H1 (cell line): ENCODE data around the gene SLC25A21. TPM values are rescaled to one million over a fixed set of nuclear protein-coding genes. Genes with fewer than 3 reads are reported as not detected.
A peak's percentile ranks its signal among the peaks of the same experiment; 100 is the strongest.

Experiments used
- CTCF ChIA-PET: fragments of 300-600 bp; sonication (Branson Sonifier 250); formaldehyde crosslinking; loops from one replicate; lab custom pipeline; 2021; ENCODE audit not compliant: partially characterized antibody; lab: Charles Lee
- POLR2A ChIA-PET: fragments of 300-600 bp; sonication (Branson Sonifier 250); formaldehyde crosslinking; loops from one replicate; lab custom pipeline; 2021; ENCODE audit warnings: inconsistent platforms; ENCODE audit not compliant: partially characterized antibody; lab: Charles Lee
- DNase-seq, 2 experiments: peaks; one replicate each; pipeline versions ENCODE4 v3.0.0 to v3.0.0-alpha.2; 2010 to 2022; ENCODE audit warnings: low spot score in 2 of 2, low read depth in 1 of 2, mixed read lengths in 1 of 2
- FAIRE-seq: peaks from 2 replicates; lab custom pipeline; 2011; peaks lifted over from hg19 to GRCh38; lab: Jason Lieb, UNC
- H2AFZ ChIP-seq: 2 replicates; pipeline ENCODE4 v1.8.1; 2012; ENCODE audit warnings: low read length, inconsistent platforms
- H2AK5ac ChIP-seq: 2 replicates; pipeline ENCODE4 v1.6.1; 2013; ENCODE audit warnings: low read depth, low read length
- H2BK120ac ChIP-seq: replicated peaks from 2 replicates; pipeline ENCODE3; 2013; ENCODE audit warnings: low read depth, low read length, inconsistent platforms
- H2BK12ac ChIP-seq: 2 replicates; pipeline ENCODE4 v1.6.1; 2013; ENCODE audit warnings: low read depth, low read length
- H2BK15ac ChIP-seq: 2 replicates; pipeline ENCODE4 v1.6.1; 2013; ENCODE audit warnings: low read length
- H2BK20ac ChIP-seq: 2 replicates; pipeline ENCODE4 v1.6.1; 2013; ENCODE audit warnings: low read length
- H2BK5ac ChIP-seq: 2 replicates; pipeline ENCODE4 v1.6.1; 2013; ENCODE audit warnings: low read depth, low read length
- H3K14ac ChIP-seq: 2 replicates; pipeline ENCODE4 v1.6.1; 2013; ENCODE audit warnings: inconsistent platforms; ENCODE audit not compliant: insufficient read length
- H3K18ac ChIP-seq: 2 replicates; pipeline ENCODE4 v1.6.1; 2013; ENCODE audit warnings: low read length; ENCODE audit errors: extremely low read depth
- H3K23ac ChIP-seq: 2 replicates; pipeline ENCODE4 v1.6.1; 2013; ENCODE audit warnings: inconsistent platforms; ENCODE audit not compliant: insufficient read length
- H3K23me2 ChIP-seq: 2 replicates; pipeline ENCODE4 v1.6.1; 2013; ENCODE audit warnings: low read depth, low read length
- H3K27ac ChIP-seq: 2 replicates; pipeline ENCODE4 v1.6.1; 2011; ENCODE audit warnings: low read depth, low read length, inconsistent platforms
- H3K27me3 ChIP-seq, 4 experiments: replicated peaks in 1 of 4; 1 replicate in 1 of 4; 2 replicates in 3 of 4; pipeline versions ENCODE4 v1.6.1 to v1.8.1; 2011 to 2013; ENCODE audit warnings: low read length in 3 of 4, mild to moderate bottlenecking in 3 of 4, inconsistent platforms in 2 of 4, mixed read lengths in 2 of 4, moderate library complexity in 1 of 4; ENCODE audit not compliant: control insufficient read depth in 3 of 4, insufficient read depth in 3 of 4; ENCODE audit errors: extremely low read depth in 1 of 4
- H3K36me3 ChIP-seq, 4 experiments: 2 replicates each; pipeline versions ENCODE4 v1.6.1 to v1.8.1; 2011 to 2013; ENCODE audit warnings: mild to moderate bottlenecking in 4 of 4, low read length in 3 of 4, moderate library complexity in 2 of 4, control low read depth in 1 of 4, inconsistent platforms in 1 of 4; ENCODE audit not compliant: insufficient read depth in 4 of 4, control insufficient read depth in 2 of 4
- H3K4ac ChIP-seq: replicated peaks from 2 replicates; pipeline ENCODE3; 2013; ENCODE audit warnings: low read length, low read depth, mixed read lengths, inconsistent platforms; ENCODE audit not compliant: insufficient read length
- H3K4me1 ChIP-seq, 4 experiments: replicated peaks in 1 of 4; 1 replicate in 1 of 4; 2 replicates in 3 of 4; pipeline versions ENCODE4 v1.6.1 to v1.8.1; 2011 to 2013; ENCODE audit warnings: low read length in 3 of 4, inconsistent platforms in 2 of 4, mixed read lengths in 1 of 4; ENCODE audit not compliant: insufficient read depth in 4 of 4, control insufficient read depth in 3 of 4
- H3K4me2 ChIP-seq, 2 experiments: 2 replicates each; pipeline versions ENCODE4 v1.6.1 to v1.8.1; 2011 to 2013; ENCODE audit warnings: low read depth in 2 of 2, low read length in 2 of 2, control low read depth in 1 of 2, inconsistent platforms in 1 of 2, mild to moderate bottlenecking in 1 of 2; ENCODE audit not compliant: insufficient read depth in 1 of 2
- H3K4me3 ChIP-seq, 4 experiments: fragments of 200-600, 300-600 bp in 1 of 4; sonication (generic), shearing (Covaris generic), sonication (Bioruptor Twin) in 1 of 4; 2 replicates each; pipeline versions ENCODE4 v1.5.1 to v1.8.1; 2011 to 2016; ENCODE audit warnings: low read length in 4 of 4, low read depth in 3 of 4, control low read depth in 2 of 4, inconsistent platforms in 2 of 4, mild to moderate bottlenecking in 2 of 4, mixed read lengths in 1 of 4, moderate library complexity in 1 of 4; ENCODE audit not compliant: insufficient read depth in 2 of 4; ENCODE audit errors: extremely low read depth in 1 of 4
- H3K56ac ChIP-seq: replicated peaks from 2 replicates; pipeline ENCODE3; 2013; ENCODE audit warnings: low read depth, mild to moderate bottlenecking, mixed read lengths, low read length, inconsistent platforms; ENCODE audit not compliant: insufficient read length
- H3K79me1 ChIP-seq: 2 replicates; pipeline ENCODE4 v1.6.1; 2013; ENCODE audit warnings: low read depth, low read length, control low read depth
- H3K79me2 ChIP-seq, 2 experiments: 2 replicates each; pipeline versions ENCODE4 v1.6.1 to v1.8.1; 2012 to 2013; ENCODE audit warnings: low read length in 2 of 2, mild to moderate bottlenecking in 2 of 2, inconsistent platforms in 1 of 2; ENCODE audit not compliant: insufficient read depth in 2 of 2, control insufficient read depth in 1 of 2
- H3K9ac ChIP-seq, 4 experiments: replicated peaks in 1 of 4; 1 replicate in 1 of 4; 2 replicates in 3 of 4; pipeline versions ENCODE4 v1.6.1 to v1.8.1; 2011 to 2013; ENCODE audit warnings: low read depth in 3 of 4, low read length in 3 of 4, control low read depth in 2 of 4, mild to moderate bottlenecking in 2 of 4, moderate library complexity in 2 of 4, inconsistent platforms in 1 of 4; ENCODE audit errors: extremely low read depth in 1 of 4
- H3K9me3 ChIP-seq, 2 experiments: 2 replicates each; pipeline versions ENCODE4 v1.6.1 to v1.8.1; 2012 to 2013; ENCODE audit warnings: mild to moderate bottlenecking in 2 of 2, moderate library complexity in 2 of 2, control low read depth in 1 of 2, inconsistent platforms in 1 of 2, low read depth in 1 of 2, low read length in 1 of 2, mixed read lengths in 1 of 2; ENCODE audit not compliant: insufficient read depth in 2 of 2
- H4K20me1 ChIP-seq, 2 experiments: replicated peaks in 1 of 2; 2 replicates each; pipeline versions ENCODE3 to v1.8.1; 2011 to 2013; ENCODE audit warnings: inconsistent platforms in 2 of 2, low read length in 2 of 2, mild to moderate bottlenecking in 1 of 2; ENCODE audit not compliant: insufficient read depth in 2 of 2, control insufficient read depth in 1 of 2
- H4K5ac ChIP-seq: 2 replicates; pipeline ENCODE4 v1.6.1; 2013; ENCODE audit warnings: low read length, low read depth, mixed read lengths, inconsistent platforms; ENCODE audit not compliant: insufficient read length
- H4K8ac ChIP-seq: 2 replicates; pipeline ENCODE4 v1.8.0; 2013; ENCODE audit warnings: mild to moderate bottlenecking, moderate library complexity, low read length, inconsistent platforms; ENCODE audit not compliant: insufficient read depth; ENCODE audit errors: extremely low read depth
- H4K91ac ChIP-seq: replicated peaks from 2 replicates; pipeline ENCODE3; 2013; ENCODE audit warnings: low read length, mixed read lengths, inconsistent platforms; ENCODE audit not compliant: insufficient read length
- ATF3 ChIP-seq: IDR thresholded peaks from 2 replicates; pipeline ENCODE4 v1.6.1; 2011; ENCODE audit warnings: low read depth, mild to moderate bottlenecking, low read length; ENCODE audit not compliant: insufficient read depth
- EGR1 ChIP-seq: IDR thresholded peaks from 2 replicates; pipeline ENCODE4 v1.6.1; 2011; ENCODE audit warnings: low read depth, low read length, borderline replicate concordance
- SIRT6 ChIP-seq: IDR thresholded peaks from one replicate; pipeline ENCODE4 v1.7.1; 2012; ENCODE audit warnings: low read length, inconsistent platforms
- TAF7 ChIP-seq: optimal IDR thresholded peaks from 2 replicates; pipeline ENCODE3; 2011; ENCODE audit warnings: low read depth, mild to moderate bottlenecking, inconsistent platforms, low read length, moderate library complexity, borderline replicate concordance
- TEAD4 ChIP-seq: IDR thresholded peaks from 2 replicates; pipeline ENCODE4 v1.6.1; 2012; ENCODE audit warnings: low read depth, low read length, inconsistent platforms, mixed read lengths
- WGBS, 2 experiments: shearing (Covaris generic) in 1 of 2; methylation state at CpG; one replicate each; pipeline versions ENCODE4 v1.1.6 to v1.1.7; 2013 to 2015; ENCODE audit warnings: low lambda C conversion rate in 2 of 2, mixed read lengths in 2 of 2, inconsistent platforms in 1 of 2, low coverage in 1 of 2, missing lambda C conversion rate in 1 of 2; ENCODE audit not compliant: insufficient replicate concordance in 2 of 2, insufficient coverage in 1 of 2, insufficient read length in 1 of 2; ENCODE audit errors: extremely low coverage in 1 of 2, missing lambda C conversion rate in 1 of 2; 5-methylcytosine and 5-hydroxymethylcytosine counted together
- polyA plus RNA-seq, 7 experiments: library from polyadenylated mRNA; depleted of rRNA in 3 of 7; stranded (reverse) in 5 of 7; unstranded in 2 of 7; fragments of >200 nt in 5 of 7; fragments of 200-250 nt in 2 of 7; gene quantifications; 1 replicate in 5 of 7; 2 replicates in 1 of 7; 4 replicates in 1 of 7; pipeline versions ENCODE4 v1.2.1 to v1.2.3, GENCODE V29; 2011 to 2013; ENCODE audit warnings: missing spikeins in 2 of 7, mixed read lengths in 2 of 7
- total RNA-seq: library from RNA; stranded (reverse); fragmentation: NEBNext Ultra II Directional; extraction: Animal tissue kit (Norgen Biotek cat#: 25700); gene quantifications from 2 replicates; pipeline ENCODE4 v1.2.1, GENCODE V29; 2021

Gene SLC25A21
- total and polyA plus RNA-seq, 2 of the 8 experiments (the other 6 are each of a cell fraction or from before 2014, with no cell fraction given), result 6.9 to 15.7 TPM

- Histone ChIP-seq H4K20me1 (no peaks in the 10 kb centered on the region), H3K27me3 (no peaks in the 10 kb centered on the region), H2AFZ (no peak overlapping the region), H3K23me2 (no peaks in the 10 kb centered on the region), H3K14ac (no peak overlapping the region), H3K79me1 (no peaks in the 10 kb centered on the region), H3K4me2 (peak overlapping the region in 1 of 2 experiments; percentile 33; a peak in 1 of 4 replicates), H3K18ac (no peak overlapping the region), H3K56ac (no peak overlapping the region), H3K27ac (no peak overlapping the region), H2BK120ac (no peak overlapping the region), H3K9ac (no peak overlapping the region), H2AK5ac (no peak overlapping the region), H3K23ac (no peak overlapping the region), H2BK20ac (no peak overlapping the region), H3K9me3 (no peaks in the 10 kb centered on the region), H2BK5ac (no peak overlapping the region), H3K4me1 (peaks cover 1 to 9% (median 6%) of the 10 kb centered on the region in 4 experiments; a peak in 5 of 7 replicates), H2BK12ac (no peak overlapping the region), H2BK15ac (no peak overlapping the region), H3K4me3 (no peak overlapping the region), H3K79me2 (no peaks in the 10 kb centered on the region), H3K36me3 (no peaks in the 10 kb centered on the region), H4K5ac (no peak overlapping the region), H4K91ac (no peak overlapping the region), H3K4ac (no peak overlapping the region), H4K8ac (no peak overlapping the region)
- no peak for TF ChIP-seq TAF7
- no peak for TF ChIP-seq EGR1
- no peak for TF ChIP-seq SIRT6
- no peak for TF ChIP-seq ATF3
- no peak for TF ChIP-seq TEAD4
- ChIA-PET CTCF (interaction anchor here (1.0 kb wide), 1 partner anchor 36 kb away, joined by 3 read pairs; no protein-coding TSS in a partner anchor), POLR2A (no interaction called here)
- WGBS, 2 experiments, result 85% methylated on average over 6 of the region's 6 CpGs; no CpG with 5 or more reads in 1 of the 2 experiments
- DNase-seq (no peak), FAIRE-seq (no peak)
Observed at GRCh38 chr14:36826614-36827013, 345.8 kb downstream of the SLC25A21 start.
